GM11168 (cell line): ENCODE measurements around the gene SLC6A19.

ENCODE experiments used
- in situ Hi-C: fragments of 300-500 bp; cut with MboI; formaldehyde crosslinking; loops from one replicate; pipeline ENCODE4 v1.12.0; 2022; ENCODE audit warnings: low sequenced_read_pairs; ENCODE audit not compliant: unreplicated experiment

Gene SLC6A19

GRCh38 chr5:1164696-1165630, 36.4 kb upstream of the SLC6A19 start:
- in situ Hi-C loops, result loop anchor here (5.0 kb wide), 1 partner anchor 477 kb away; no protein-coding TSS in a partner anchor

DNA sequence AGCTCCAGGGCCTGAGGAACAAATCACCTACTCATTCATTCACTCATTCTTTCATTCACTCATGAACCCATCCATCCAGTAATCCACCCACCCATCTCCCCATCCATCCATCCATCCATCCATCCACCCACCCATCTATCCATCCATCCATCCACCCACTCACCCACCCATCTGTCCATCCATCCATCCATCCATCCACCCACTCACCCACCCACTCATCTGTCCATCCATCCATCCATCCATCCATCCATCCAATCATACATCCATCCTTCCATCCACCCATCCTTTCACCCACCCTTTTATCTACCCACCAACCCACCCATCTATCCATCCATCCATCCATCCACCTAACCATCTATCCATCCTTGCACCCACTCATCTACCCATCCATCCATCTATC, 35.5 kb upstream of the SLC6A19 start:
- in situ Hi-C loops, result loop anchor here (5.0 kb wide), 1 partner anchor 476 kb away; no protein-coding TSS in a partner anchor

GRCh38 chr5:1166370-1166769, 35.0 kb upstream of the SLC6A19 start:
- in situ Hi-C loops, result loop anchor here (5.0 kb wide), 1 partner anchor 476 kb away; no protein-coding TSS in a partner anchor

- in situ Hi-C loops, result loop anchor here (5.0 kb wide), 1 partner anchor 475 kb away; no protein-coding TSS in a partner anchor
Observed at GRCh38 chr5:1167361-1167727, 34.1 kb upstream of the SLC6A19 start.

DNA sequence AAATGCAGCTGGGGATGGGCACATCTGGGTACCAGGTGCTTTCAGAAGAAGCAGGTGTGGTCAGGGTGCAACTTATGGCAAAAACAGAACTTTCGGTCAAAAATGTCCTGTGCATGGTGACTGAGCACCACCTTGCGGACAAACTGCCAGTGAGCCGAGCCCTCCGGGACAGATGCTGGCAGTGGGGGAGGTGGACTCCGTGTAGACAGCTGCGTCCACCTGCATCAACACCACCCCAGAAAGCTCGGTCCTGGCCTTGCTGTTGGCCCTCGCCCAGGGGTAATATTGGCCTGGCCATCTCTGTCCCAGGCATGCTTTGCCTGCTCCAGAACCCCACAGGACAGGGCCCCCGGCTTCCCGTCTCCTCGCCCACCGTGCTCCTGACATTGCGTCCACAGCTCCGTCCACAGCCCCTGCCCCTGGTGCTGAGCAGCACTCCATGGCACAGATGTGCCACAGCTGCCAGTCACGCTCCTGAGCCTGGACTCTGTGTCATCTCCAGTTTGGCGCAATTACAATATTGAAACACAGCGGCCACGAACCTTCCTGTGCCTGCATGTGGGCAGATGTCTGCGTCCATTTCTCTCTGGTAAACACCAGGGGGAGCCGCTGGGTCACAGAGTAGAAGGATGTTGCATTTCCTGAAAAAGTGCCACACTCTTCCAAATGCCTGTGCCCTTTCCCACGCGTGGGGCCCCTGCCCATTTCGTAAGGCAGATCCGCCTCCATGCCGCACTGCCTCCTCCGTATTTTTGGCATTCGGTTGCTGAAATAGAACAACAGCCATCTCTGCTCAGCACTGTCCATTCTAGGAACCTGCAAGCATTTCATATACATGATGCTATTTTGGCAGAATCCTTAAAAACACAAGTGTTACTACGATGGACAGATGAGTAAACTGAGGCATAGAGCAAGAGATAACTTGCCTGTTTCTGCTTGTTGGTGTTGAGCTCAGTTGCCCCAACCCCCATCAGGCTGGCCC, 33.4 kb upstream of the SLC6A19 start:
- in situ Hi-C loops, result loop anchor here (5.0 kb wide), 1 partner anchor 474 kb away; no protein-coding TSS in a partner anchor

- in situ Hi-C loops, result loop anchor here (5.0 kb wide), 1 partner anchor 474 kb away; no protein-coding TSS in a partner anchor
Observed at GRCh38 chr5:1168796-1169195, 32.6 kb upstream of the SLC6A19 start.

DNA sequence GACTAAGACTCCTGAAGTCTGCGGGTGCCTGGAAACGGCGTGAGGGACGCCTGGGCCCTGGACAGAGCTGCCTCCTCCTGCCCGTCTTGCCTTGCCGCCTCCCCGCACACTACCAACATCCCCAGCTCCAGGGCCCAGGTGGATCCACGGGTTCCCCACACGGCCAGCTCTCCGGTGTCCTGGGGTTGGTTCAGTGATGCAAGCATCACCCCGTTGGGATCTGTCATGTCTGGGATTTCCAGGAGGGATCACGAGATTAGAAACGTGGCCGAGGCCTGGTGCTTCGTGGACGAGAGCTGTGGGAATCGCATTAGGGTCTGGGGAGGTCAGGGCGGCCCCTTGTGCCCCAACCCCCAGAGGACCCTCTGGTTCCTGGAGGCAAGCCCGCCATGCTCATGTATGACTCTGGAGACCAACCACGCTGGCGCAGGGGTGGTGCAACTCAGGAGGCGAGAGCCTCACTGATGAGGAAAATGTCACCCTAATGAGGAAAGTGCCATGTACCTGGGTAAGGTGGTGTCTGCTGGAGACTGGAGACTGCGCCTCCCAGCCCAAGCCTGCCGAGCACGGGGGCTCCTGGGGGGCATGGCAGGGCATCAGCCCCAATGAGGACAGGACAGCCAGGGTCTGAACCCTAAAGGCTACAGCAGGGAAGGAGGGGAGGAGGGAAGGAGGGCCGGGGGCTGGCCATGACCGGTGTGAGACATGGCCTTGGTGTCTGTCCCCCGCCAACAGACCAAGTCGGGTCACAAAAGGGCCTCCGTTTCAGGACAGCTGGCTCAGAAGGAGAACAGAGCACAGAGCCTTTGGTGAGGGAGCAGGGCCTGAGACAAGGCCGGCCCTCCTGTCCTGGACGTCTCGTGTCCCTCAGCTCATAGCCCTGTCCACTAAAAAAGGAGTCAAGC, 31.9 kb upstream of the SLC6A19 start:
- in situ Hi-C loops, result loop anchor here (5.0 kb wide), 1 partner anchor 473 kb away; no protein-coding TSS in a partner anchor

DNA sequence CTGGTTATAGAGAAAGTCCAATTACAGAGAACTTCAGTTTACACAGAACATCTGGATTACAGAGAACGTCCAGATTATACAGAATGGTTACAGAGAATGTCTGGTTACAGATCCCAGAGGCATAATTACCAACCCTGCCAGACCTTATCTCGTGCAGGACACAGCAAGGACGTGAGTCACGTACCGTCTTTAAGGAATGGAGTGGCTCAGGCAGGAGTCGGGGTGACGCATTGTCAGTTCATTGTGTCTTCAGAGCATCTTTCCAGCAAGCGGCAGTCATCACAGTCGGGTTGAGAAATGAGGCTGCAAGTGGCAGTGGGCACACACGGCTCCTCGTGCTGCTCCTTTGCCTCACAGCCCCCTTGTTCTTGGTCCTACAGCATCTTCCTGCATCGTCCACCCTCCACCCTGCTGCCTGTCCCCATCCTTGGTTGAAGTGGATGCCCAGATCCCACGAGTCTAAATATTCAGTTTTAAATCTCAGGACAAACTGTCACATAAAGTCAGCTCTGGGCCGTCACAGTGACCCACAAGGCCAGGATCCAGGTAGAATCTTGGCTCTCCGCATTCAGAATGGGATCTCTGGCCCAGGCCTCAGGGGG, 30.0 kb upstream of the SLC6A19 start:
- in situ Hi-C loops, result no loop called here

DNA sequence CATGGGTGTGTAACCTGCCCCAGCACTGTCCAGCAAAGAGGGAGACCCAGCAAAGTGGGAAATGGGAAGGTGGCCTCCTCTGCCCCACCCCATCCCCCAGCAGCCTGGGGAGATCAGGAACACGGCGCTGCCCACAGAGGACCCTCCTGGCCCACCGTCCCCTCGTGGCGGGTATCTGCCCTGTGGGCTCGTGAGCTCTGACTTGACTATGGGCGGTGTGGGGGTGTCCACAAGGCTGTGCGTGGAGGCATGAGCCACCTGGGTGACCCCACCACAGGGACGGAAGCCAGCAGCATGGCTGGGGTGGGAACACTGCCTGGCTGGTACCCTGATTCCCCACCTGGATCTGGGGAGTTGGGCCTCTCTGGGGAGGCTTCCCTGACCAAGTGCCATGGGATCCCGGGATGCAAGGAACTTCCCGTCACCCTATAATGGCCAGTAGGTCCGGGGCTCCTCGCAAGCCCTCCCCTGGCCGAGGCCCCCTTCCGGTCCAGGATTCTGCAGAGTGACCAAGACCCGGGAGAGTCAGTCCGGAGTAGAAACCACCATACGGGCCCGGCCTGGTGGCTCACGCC, 29.3 kb upstream of the SLC6A19 start:
- in situ Hi-C loops, result no loop called here

- in situ Hi-C loops, result no loop called here
Observed at GRCh38 chr5:1172670-1173404, 28.6 kb upstream of the SLC6A19 start.

DNA sequence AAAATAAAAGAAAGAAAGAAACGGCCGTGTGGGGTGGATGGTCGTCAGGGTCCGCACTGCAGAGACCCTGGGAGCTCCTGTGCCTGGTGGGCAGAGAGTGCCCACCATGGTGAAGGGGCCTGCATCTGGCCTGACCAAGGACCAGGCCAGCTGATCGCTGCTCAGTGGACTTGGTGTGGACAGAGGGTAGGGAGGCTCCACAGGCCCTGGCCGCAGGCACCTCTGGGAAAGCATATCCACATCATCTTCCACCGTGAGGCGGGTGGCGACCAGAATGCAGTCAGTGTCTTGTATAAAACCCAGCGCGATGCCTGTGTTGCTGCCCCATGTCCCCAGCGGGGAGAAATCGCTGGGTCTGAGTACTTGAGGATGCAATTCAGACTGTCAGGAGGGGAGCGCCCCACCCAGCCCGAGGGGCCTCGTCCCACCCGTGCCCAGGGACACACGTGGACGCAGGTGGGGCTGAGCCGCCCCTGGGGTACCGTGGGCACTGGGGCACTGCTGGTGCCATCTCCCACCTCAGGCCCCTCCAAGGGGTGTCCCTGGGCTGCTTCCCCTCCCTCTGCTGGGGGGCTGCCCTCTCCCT, 27.8 kb upstream of the SLC6A19 start:
- in situ Hi-C loops, result no loop called here

DNA sequence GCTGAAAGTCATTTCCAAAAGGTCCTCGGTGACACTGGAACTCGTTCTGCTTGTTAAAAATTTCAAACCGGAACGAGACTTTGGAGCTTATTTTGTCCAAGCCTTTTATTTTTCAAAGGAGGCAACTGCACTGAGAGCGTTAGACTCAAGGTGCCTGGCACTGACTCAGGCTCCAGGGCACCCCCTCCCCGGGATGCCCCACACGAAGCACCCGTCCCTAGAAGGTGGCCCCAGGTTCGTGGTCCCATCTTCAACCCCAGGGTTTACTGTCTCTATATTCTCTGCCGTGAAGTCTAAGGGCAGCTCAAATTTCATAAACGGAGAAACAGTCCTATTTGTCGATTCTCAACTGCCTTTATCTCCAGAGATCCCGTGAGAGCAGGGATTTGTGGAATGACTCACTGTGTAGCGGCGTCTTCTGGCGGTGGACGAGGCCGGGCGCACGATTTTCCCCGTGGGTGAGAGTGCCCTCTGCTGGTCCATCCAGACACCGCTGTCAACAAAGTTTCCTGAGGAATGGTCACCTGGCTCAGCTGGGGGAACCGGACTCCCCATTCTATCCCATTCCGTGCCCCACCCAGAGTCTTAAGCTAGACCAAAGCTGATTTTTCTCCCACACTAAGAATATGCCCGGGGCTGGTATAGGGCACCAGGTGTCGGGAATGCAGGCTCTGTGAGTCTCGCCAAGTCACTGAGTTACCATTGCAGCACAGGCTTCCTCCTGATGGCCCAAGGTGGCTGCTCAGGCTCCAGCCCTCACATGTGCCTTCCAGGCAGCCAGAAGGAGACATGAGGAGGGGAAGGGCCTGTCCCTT, 27.1 kb upstream of the SLC6A19 start:
- in situ Hi-C loops, result no loop called here

DNA sequence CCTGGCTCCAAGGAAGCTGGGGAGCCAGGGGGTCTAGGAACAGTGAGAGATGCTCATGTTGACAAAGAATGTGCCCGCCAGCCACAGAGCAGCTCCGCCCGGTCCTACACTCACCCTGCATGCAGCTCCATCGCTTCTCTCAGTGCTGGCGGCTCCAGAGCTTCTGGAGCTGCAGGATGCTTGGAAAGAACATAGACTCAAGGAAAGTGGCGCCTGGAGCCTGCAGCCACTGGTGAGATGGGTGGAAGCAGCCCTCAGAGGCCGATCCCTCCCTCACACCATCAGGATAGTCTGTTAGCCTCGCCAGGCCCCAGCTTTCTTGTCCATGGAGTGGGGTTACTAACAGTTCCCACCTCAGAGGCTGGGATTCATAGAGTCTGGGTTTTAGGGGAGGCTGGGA, 26.4 kb upstream of the SLC6A19 start:
- in situ Hi-C loops, result no loop called here

DNA sequence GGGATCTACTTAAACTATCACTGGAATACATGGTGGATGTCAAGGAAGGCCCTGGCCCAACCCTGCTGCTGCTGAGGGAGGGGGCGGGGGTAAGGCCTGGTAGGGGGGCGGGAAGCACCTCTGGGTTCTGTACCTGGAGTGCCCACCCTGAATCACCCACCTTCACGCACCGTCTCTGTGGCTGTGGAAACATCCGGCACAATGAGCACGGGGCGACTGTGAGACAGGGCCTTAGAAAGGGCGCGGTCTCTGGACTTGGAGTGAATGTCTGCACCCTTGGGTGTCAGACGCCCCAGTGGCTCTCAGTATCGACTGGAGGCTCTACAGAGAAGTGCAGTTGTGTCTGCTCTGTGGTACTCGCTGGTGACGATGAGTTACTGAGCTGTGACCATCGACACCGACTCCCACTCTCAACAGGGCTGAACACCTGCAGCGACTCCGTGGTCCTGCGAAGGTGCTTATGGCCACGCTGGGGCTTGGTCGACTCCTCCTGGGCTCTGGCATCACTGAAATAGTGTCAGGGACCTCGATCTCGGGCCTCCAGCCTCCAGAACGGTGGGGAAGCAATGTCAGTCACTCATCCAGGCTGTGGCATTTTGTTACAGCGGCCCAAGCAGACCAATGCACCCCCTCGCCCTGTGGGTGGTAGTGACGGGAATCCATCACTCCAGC, 25.5 kb upstream of the SLC6A19 start:
- in situ Hi-C loops, result no loop called here

GRCh38 chr5:1176473-1177391, 24.7 kb upstream of the SLC6A19 start:
- in situ Hi-C loops, result no loop called here
